Subcutaneous adipose tissue (tissue), 4 donors: Measurements from ENCODE around the gene GLI3. TPM values are rescaled to one million over a fixed set of nuclear protein-coding genes. Genes with fewer than 3 reads are reported as not detected.

ENCODE experiments used
- total RNA-seq, 4 donors: library from RNA; depleted of rRNA; stranded (reverse); fragments of >200 nt; gene quantifications; one replicate each; pipeline ENCODE4 v1.1.0, GENCODE V29; 2016
- TF ChIP-seq, protein P1 (sequence below): fragments of 450-650 bp; IDR thresholded peaks from one replicate; pipeline ENCODE4 v1.5.1; 2016; ENCODE audit warnings: low read depth, mild to moderate bottlenecking, control low read depth, antibody characterized with exemption, moderate library complexity

The GLI3 gene
- total RNA-seq, 4 donors from 2014 or later = 11.6 to 16.8 (median 16.3) TPM

DNA sequence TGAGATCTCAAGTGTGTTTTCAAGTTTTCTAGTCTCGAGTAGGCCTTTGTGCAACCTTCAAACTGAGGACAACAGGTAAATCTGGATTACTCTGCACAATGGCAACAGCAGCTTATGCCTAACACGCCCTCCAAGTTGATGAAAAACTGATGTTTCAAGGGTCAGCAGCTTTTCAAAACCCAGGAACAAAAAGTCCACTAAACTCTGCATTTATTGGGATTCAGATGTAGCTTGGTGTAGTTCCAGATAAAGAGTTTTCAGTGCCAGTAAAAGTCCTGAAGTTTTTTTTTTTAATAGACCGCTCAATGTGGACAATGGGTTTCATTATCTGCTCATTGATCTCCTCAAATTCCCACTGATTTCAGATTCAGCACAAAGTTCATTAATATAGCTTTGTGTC is 259.3 kb downstream of the GLI3 start:
- TF ChIP-seq, protein P1, sequence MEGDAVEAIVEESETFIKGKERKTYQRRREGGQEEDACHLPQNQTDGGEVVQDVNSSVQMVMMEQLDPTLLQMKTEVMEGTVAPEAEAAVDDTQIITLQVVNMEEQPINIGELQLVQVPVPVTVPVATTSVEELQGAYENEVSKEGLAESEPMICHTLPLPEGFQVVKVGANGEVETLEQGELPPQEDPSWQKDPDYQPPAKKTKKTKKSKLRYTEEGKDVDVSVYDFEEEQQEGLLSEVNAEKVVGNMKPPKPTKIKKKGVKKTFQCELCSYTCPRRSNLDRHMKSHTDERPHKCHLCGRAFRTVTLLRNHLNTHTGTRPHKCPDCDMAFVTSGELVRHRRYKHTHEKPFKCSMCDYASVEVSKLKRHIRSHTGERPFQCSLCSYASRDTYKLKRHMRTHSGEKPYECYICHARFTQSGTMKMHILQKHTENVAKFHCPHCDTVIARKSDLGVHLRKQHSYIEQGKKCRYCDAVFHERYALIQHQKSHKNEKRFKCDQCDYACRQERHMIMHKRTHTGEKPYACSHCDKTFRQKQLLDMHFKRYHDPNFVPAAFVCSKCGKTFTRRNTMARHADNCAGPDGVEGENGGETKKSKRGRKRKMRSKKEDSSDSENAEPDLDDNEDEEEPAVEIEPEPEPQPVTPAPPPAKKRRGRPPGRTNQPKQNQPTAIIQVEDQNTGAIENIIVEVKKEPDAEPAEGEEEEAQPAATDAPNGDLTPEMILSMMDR = no peak

DNA sequence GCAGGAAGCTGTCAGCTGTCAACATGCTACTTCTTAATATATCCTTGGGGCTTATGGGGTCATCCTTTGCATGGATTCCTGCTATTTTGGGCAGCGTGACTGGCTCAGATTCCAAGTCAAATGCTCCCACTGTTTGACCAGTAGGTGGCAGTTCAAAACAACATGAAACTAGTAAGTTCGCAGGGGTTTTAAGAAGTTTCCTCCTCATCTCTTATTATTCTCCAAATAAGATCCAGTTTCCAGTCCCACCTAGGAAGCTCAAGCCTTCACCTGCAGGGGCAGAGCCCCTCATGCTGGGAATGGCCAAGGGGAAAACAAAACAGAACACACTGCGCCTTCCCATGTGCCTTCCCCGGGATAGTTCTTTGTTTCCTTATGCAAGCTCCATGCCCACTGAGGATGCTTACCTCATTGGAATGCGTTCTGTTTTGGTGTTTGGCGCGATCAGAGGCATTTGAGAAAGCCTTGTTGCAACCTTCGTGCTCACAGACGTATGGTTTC is 259.8 kb downstream of the GLI3 start:
- TF ChIP-seq, protein P1 = no peak

DNA sequence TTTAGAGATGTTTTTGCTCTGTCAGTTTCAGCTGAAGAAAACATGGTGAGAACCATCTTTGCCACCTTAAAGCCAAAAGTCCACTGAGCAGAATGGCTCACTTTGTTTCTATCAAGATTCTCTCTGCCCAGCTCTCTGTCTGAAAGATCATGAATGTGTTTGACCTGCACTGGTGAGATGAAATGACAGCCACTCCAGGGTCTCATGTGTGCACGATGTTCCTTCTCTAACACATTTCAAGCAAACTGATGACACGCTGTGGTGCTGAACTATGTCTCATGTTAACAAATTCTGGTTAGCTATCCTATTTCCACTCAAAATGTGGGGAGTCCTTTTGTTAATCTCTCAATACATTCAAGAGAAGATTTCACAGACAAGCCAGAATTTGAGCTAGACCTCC is 260.6 kb downstream of the GLI3 start:
- TF ChIP-seq, protein P1 = no peak

DNA sequence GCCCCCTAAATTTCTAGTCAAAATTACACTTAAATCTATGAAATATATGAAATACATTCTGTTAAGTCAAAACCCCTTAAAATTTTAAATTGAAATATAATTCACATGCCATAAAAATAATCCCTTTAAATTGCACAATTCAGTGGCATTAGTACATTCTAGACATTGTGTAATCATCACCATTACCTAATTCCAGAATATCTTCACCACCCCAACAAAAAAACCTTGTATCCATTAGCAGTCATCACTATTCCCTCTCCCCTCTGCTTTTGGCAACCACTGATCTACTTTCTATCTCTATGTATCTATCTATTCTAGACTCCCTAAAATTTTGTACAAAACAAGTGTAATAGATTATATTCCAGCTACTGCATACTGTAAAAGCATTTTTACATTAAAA is 261.2 kb downstream of the GLI3 start:
- TF ChIP-seq, protein P1 = no peak

DNA sequence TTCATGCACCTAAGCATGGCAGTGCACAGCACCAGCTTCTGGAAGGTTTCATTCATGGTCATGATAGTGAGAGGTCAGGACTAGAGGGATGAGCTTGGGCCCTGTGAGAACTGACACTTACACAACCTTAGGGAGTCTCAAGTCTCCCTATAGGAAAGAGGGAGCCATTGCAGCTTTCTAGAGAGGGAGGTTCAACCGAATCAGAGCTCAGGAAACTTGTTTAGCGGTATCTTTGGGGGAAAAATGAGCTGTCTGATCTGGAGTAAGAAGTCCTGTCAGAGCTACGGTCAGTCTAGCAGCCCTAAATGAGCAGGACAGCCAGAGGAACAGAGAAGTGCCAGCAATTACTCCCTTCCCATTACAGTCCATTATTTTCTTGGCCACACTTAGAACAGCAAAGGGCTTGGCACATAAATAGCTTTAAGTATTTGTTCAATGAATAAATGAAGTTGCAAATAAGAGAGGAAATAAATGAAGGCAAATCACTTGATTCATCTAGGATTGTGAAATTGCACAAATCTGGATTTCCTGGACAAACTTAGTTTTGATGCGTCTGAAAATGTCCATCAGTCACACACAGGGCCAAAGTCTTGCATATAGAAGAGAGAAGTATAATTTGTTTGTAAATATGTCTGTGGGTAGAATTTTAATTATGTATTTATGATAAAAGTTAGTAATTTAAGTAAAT is 262.0 kb downstream of the GLI3 start:
- TF ChIP-seq, protein P1 = no peak

DNA sequence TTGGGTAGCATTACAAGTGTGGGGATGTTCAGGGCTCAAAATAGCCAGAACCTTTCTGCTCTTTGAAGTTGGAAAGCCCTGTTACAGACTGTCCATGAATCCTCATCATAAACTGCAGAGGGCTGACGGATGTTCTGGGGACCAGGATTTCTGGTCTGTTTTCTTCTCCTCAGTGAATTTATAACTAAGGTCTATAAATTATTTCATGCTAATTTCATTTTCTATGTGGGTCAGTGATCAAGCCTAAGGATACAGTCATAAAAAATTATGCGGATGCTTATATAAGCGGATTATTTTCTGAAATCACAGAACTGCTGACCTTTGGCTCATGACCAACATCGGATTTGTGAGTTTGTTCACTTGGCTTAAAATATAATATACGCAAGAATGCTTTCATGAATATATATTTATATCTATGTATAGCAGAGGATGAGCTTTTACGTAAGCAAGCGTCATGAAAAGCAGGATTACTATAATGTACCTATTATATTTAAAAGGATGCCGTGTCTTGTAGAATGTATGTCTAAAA is 263.7 kb downstream of the GLI3 start:
- TF ChIP-seq, protein P1 = no peak

DNA sequence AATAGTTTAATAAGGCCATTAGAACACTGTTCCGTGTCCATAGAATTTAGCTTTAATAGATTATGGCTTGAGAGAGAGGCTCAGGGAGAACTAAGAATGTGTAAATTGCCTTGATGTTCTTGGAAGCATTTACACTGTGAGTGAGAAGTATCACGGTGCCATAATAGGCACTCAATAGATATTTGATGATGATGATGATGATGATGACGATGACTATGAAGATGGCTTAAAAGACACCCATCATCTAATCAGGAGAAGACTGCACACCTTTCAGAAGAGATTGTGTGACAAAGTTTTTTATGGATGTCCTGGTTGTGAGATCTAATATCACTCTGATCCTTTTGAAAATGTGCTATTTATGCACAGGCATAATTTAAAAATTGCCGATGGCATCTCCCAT is 264.2 kb downstream of the GLI3 start:
- TF ChIP-seq, protein P1 = no peak
